ENCODE measurements around the gene NAGA. TPM values are rescaled to one million over a fixed set of nuclear protein-coding genes. Genes with fewer than 3 reads are reported as not detected.

NAGA gene
- total and polyA plus RNA-seq, 9 of the 15 experiments (the other 6 are each of a cell fraction or from before 2014, with no cell fraction given) = 6.5 to 20.6 (median 17.4) TPM

GRCh38 chr22:42033263-42034181, 37.1 kb downstream of the NAGA start (continued):
- TF ChIP-seq CBX5 (IDR thresholded peaks at IDR 0.05; ENCODE audit: borderline replicate concordance, low read depth) = peak; percentile 47; the same call in 1 of the 2 replicates

DNA sequence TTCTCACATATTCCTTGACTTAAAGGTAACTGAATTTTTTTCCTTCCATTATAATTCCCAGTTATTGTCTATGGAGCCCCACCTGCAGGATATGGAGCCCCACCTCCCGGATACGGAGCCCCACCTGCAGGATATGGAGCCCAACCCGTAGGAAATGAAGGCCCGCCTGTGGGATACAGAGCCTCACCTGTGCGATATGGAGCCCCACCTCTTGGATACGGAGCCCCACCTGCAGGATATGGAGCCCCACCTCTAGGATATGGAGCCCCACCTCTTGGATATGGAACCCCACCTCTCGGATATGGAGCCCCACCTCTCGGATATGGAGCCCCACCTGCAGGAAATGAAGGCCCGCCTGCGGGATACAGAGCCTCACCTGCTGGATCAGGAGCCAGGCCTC, 43.9 kb downstream of the NAGA start:
- H3K4me2 ChIP-seq (ENCODE audit: insufficient read depth, low read length) = no peak overlapping the region
- no peaks in the 10 kb centered on the region for H4K20me1 ChIP-seq (replicated peaks; ENCODE audit: control insufficient read depth, insufficient read depth, low read length)
- intact Hi-C loops (cut with micrococcal nuclease) (no loop called here), in situ Hi-C loops (cut with MboI) (no loop called here)
- no peak overlapping the region for H3K9ac ChIP-seq (ENCODE audit: insufficient read depth in 1 of 2, low read depth in 2 of 2, low read length in 2 of 2)
- peaks cover 0 to 7% of the 10 kb centered on the region in 2 experiments; a peak in 2 of 5 replicates for H3K27me3 ChIP-seq (ENCODE audit: control insufficient read depth in 2 of 2, insufficient read depth in 2 of 2, low read length in 2 of 2)
- BruUV-seq (replicated peaks) = no TSS peak
- H3K9me1 ChIP-seq (ENCODE audit: control insufficient read depth, insufficient read depth, low read length) = no peaks in the 10 kb centered on the region
- CTCF ChIA-PET (ENCODE audit: low intra/inter-chr PET ratio) = no interaction called here
- 8% methylated on average over 9 of the region's 10 CpGs for WGBS (ENCODE audit: insufficient coverage, low coverage, missing lambda C conversion rate)
- H3K27ac ChIP-seq (ENCODE audit: extremely low read depth, low read depth, low read length) = no peak overlapping the region
- no peaks in the 10 kb centered on the region for H3K79me2 ChIP-seq (ENCODE audit: control insufficient read depth, insufficient read depth, low read length)
- DNase-seq (ENCODE audit: extremely low read depth in 1 of 4, low spot score in 3 of 4) (no peak), ATAC-seq (no peak), FAIRE-seq (no peak)
- H3K9me3 ChIP-seq (replicated peaks; ENCODE audit: control insufficient read depth, insufficient read depth, low read depth, low read length) = no peaks in the 10 kb centered on the region
- H3K4me3 ChIP-seq = no peak overlapping the region
- no peak overlapping the region for H2AFZ ChIP-seq (ENCODE audit: low read depth, low read length)
- POLR2A ChIA-PET = interaction anchor here (1.5 kb wide), 1 partner anchor 43 kb away, joined by 3 read pairs; no protein-coding TSS in a partner anchor
- H3K4me1 ChIP-seq (replicated peaks in 1 of 2; ENCODE audit: control insufficient read depth in 2 of 2, insufficient read depth in 2 of 2, low read length in 2 of 2) = no peaks in the 10 kb centered on the region
- H3K36me3 ChIP-seq (ENCODE audit: control insufficient read depth, insufficient read depth, low read length) = no peaks in the 10 kb centered on the region
- no peak for TF ChIP-seq CSDE1 (IDR thresholded peaks at IDR 0.05)
- TF ChIP-seq PTTG1 (tag; IDR thresholded peaks at IDR 0.05; ENCODE audit: low read depth) = no peak
- TF ChIP-seq, protein P1, sequence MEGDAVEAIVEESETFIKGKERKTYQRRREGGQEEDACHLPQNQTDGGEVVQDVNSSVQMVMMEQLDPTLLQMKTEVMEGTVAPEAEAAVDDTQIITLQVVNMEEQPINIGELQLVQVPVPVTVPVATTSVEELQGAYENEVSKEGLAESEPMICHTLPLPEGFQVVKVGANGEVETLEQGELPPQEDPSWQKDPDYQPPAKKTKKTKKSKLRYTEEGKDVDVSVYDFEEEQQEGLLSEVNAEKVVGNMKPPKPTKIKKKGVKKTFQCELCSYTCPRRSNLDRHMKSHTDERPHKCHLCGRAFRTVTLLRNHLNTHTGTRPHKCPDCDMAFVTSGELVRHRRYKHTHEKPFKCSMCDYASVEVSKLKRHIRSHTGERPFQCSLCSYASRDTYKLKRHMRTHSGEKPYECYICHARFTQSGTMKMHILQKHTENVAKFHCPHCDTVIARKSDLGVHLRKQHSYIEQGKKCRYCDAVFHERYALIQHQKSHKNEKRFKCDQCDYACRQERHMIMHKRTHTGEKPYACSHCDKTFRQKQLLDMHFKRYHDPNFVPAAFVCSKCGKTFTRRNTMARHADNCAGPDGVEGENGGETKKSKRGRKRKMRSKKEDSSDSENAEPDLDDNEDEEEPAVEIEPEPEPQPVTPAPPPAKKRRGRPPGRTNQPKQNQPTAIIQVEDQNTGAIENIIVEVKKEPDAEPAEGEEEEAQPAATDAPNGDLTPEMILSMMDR (IDR thresholded peaks at IDR 0.05 in 2 of 3, conservative IDR thresholded peaks at IDR 0.05 in 1 of 3; ENCODE audit: insufficient read depth in 2 of 3, low read depth in 1 of 3, low read length in 3 of 3) = no peak
- TF ChIP-seq L3MBTL2 (IDR thresholded peaks at IDR 0.05) = no peak
- no peak for TF ChIP-seq ZFPM2 (CRISPR knock-in tag; IDR thresholded peaks at IDR 0.05)
- no peak for TF ChIP-seq CEBPZ (IDR thresholded peaks at IDR 0.05; ENCODE audit: borderline replicate concordance, low read depth, low read length)
- no peak for TF ChIP-seq ZBTB1 (CRISPR knock-in tag; IDR thresholded peaks at IDR 0.05; ENCODE audit: borderline replicate concordance, low read depth)
- TF ChIP-seq KAT2B (IDR thresholded peaks at IDR 0.05; ENCODE audit: low read depth, low read length) = no peak
- TF ChIP-seq SAP30 (IDR thresholded peaks at IDR 0.05; ENCODE audit: borderline replicate concordance, insufficient read depth, low read depth, low read length, poor library complexity, severe bottlenecking) = no peak

Measured in K562 (cell line).